Stimulated activated CD4-positive, alpha-beta T cell treated with anti-CD3 and anti-CD28 coated beads, Interleukin-12 subunit alpha, Interleukin-12 subunit beta, amount 100 ng/mL, for 48 hours (primary cell): ENCODE results near the gene ATXN7L1.
"Not testable (repeated sequence)": the region's sequence is repeated elsewhere in the genome, so short reads cannot be mapped to it uniquely, and the experiment has no call there.

Source experiments
- DNase-seq, 3 donors: peaks; one replicate each; pipeline ENCODE4 v3.0.0-alpha.2; 2020; ENCODE audit warnings: low read depth in 2 of 3, low spot score in 1 of 3

Gene ATXN7L1

GRCh38 chr7:105748701-105749100 lies 127.7 kb downstream of the ATXN7L1 start:
- DNase-seq = no peak

GRCh38 chr7:105745681-105746330 lies 130.6 kb downstream of the ATXN7L1 start:
- DNase-seq = no peak

GRCh38 chr7:105744258-105744657 lies 132.1 kb downstream of the ATXN7L1 start:
- DNase-seq = no peak

GRCh38 chr7:105743351-105744090 lies 132.9 kb downstream of the ATXN7L1 start:
- DNase-seq = no peak

GRCh38 chr7:105742787-105743186 lies 133.6 kb downstream of the ATXN7L1 start:
- DNase-seq = no peak

- no peak for DNase-seq
Observed at GRCh38 chr7:105741982-105742381, 134.4 kb downstream of the ATXN7L1 start.

- no peak for DNase-seq
Observed at GRCh38 chr7:105738133-105738532, 138.3 kb downstream of the ATXN7L1 start.

- no peak for DNase-seq
Observed at GRCh38 chr7:105734233-105734632, 142.2 kb downstream of the ATXN7L1 start.

- DNase-seq = no peak
Observed at GRCh38 chr7:105731042-105731441, 145.4 kb downstream of the ATXN7L1 start.

- DNase-seq = no peak
Observed at GRCh38 chr7:105728028-105728427, 148.4 kb downstream of the ATXN7L1 start.

GRCh38 chr7:105724688-105725087 lies 151.7 kb downstream of the ATXN7L1 start:
- DNase-seq = no peak

- no peak for DNase-seq
Observed at GRCh38 chr7:105723572-105723971, 152.8 kb downstream of the ATXN7L1 start.

- DNase-seq = no peak
Observed at GRCh38 chr7:105721571-105722104, 154.8 kb downstream of the ATXN7L1 start.

GRCh38 chr7:105719919-105720318 lies 156.5 kb downstream of the ATXN7L1 start:
- no peak for DNase-seq

- DNase-seq = no peak
Observed at GRCh38 chr7:105719395-105719794, 157.0 kb downstream of the ATXN7L1 start.

- DNase-seq = no peak
Observed at GRCh38 chr7:105718511-105718925, 157.9 kb downstream of the ATXN7L1 start.

GRCh38 chr7:105715528-105715927 lies 160.9 kb downstream of the ATXN7L1 start:
- DNase-seq = peak in 1 of 3 donors; percentile 13

GRCh38 chr7:105713488-105714465 lies 162.6 kb downstream of the ATXN7L1 start:
- no peak for DNase-seq

- DNase-seq = no peak
Observed at GRCh38 chr7:105712877-105713276, 163.5 kb downstream of the ATXN7L1 start.

- no peak for DNase-seq
Observed at GRCh38 chr7:105711726-105712402, 164.5 kb downstream of the ATXN7L1 start.

- DNase-seq = not testable (repeated sequence)
Observed at GRCh38 chr7:105710720-105711119, 165.7 kb downstream of the ATXN7L1 start.
